Measurements from ENCODE around the gene MLX.
"Not testable (repeated sequence)": the region's sequence is repeated elsewhere in the genome, so short reads cannot be mapped to it uniquely, and the experiment has no call there.

MLX gene

DNA sequence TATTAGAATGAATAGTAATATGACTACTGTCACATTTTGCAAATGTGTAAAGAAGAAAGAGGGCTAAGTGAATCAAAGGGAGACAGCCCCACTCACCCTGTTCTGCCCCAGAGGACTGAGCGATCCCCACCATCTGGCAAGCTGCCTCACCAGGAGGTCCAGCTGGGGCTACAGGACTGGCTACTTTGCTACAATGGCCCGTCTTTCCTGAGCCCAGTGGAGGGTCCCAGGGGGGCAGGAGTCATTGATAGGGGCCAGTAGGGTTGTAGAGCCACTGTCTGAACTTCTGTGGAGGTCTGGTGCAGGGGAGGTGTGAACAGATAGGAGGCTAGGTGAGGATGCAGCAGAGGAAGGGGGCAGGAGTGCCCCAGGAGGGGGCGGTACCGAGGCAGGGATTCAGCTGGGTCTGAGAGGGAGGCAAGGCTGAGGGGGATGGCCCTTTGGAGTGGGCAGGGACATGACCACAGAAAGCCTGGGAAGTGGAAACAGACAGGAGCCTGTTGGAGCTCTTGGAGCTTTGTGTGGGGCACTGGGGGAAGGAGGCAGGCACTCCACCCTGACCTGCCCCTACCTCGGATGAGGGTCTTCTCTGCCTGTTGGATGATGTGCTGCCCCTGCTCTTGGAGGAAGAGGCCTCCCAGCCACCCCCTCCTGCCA, 10.8 kb upstream of the MLX start:
- not testable (repeated sequence) for DNase-seq

- no peak for DNase-seq
These were observed 7.8 kb upstream of the MLX start for GRCh38 chr17:42559075-42559474.

DNA sequence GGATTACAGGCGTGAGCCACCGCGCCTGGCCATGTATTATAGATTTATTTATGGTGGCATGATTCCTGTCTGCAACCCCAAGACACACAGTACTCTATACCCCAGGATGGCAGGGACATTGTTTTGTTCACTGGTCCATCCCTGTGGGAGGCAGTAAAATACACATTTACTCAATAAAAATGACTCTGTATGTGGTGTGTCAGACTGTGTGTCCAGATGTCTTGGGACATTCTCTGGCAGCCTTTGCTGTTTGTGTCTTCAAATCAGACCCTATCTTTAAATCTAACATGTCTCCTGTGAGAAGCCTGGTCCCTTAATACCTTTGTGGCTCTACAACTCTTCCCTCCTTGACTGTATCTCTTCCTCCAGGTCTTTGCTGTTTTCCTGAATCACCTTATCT, 6.7 kb upstream of the MLX start:
- DNase-seq: no peak

GRCh38 chr17:42561897-42562387, 5.0 kb upstream of the MLX start, which contains the start of gene COASY:
COASY (plus strand) TSS chr17:42562148; CDS start chr17:42562623, 475 bp downstream.
- peak; percentile 94 for DNase-seq

DNA sequence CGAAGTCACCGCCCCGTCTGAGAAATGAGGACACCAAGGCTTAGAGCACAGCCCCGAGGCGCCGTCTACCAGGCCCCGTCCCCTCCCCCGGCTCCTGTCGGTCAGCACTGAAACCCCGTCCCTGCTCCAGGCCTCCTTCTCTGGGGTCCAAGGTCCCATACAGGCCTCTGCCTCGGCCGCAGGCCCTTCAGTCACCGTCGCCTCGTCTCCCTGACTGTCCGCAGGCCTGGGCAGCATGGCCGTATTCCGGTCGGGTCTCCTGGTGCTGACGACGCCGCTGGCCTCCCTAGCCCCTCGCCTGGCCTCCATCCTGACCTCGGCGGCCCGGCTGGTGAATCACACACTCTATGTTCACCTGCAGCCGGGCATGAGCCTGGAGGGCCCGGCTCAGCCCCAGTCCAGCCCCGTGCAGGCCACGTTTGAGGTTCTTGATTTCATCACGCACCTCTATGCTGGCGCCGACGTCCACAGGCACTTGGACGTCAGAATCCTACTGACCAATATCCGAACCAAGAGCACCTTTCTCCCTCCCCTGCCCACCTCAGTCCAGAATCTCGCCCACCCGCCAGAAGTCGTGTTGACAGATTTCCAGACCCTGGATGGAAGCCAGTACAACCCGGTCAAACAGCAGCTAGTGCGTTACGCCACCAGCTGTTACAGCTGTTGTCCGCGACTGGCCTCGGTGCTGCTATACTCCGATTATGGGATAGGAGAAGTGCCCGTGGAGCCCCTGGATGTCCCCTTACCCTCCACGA, 4.3 kb upstream of the MLX start:
- no peak for DNase-seq

- DNase-seq: no peak
These were observed 3.8 kb upstream of the MLX start for GRCh38 chr17:42563143-42563509.

- DNase-seq: no peak
These were observed 3.4 kb upstream of the MLX start for GRCh38 chr17:42563543-42563942.

GRCh38 chr17:42563950-42564349, 3.0 kb upstream of the MLX start:
- DNase-seq: no peak

- DNase-seq: no peak
These were observed 1.9 kb upstream of the MLX start for GRCh38 chr17:42564815-42565522.

GRCh38 chr17:42565523-42566214, 1.2 kb upstream of the MLX start:
- DNase-seq: no peak

- DNase-seq: no peak
These were observed 551 bp upstream of the MLX start for GRCh38 chr17:42566215-42566882.

DNA sequence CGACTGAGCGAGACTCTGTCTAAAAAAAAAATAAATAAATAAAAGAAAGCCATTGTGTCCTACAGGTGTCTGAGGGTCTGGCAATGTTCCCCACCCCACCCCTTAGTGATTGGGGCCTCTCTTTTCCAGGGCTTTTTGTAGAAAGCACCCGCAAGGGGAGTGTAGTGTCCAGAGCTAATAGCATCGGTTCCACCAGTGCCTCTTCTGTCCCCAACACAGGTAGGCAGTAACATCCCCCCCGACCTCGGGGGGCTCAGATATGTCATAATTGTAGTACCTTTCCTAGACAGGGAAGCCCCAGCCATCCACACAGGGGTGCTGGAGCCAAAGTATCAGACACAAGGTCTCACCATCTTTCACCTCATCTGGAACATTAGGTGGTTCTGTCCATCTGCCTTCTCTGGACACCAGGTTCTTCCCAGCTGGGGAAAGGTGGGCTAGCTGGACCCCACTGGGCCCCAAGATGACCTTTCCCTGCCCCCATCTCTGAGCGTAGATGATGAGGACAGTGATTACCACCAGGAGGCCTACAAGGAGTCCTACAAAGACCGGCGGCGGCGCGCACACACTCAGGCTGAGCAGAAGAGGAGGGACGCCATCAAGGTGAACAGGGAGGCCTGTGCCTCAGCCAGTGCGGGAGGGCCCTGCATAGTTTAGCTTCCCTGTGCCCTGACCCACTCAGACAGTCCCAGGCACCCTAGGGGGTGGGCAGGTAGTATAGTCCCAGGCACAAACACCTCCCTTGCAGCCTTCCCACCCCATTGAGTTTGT, 1.6 kb downstream of the MLX start:
- DNase-seq: no peak

GRCh38 chr17:42571435-42572225, 4.7 kb downstream of the MLX start:
- no peak for DNase-seq

GRCh38 chr17:42573095-42573494, 6.2 kb downstream of the MLX start:
- no peak for DNase-seq

DNA sequence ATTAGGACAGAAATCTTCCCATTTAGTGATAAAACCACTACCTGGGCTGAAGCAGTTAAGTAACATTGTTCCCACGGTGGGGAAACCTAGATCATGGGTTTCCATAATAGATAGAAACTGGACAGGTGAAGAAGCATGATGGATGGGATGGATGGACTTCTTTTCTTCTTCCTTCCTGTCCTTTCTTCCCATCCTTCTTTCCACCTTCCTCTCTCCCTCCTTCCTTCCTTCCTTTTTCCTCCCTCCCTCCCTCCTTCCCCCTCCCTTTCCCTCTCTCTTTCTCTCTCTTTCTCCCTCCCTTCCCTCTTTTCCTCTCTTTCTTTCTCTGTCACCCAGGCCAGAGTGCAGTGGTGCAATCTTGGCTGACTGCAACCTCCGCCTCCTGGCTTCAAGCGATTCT, 7.6 kb downstream of the MLX start:
- DNase-seq: no peak

DNA sequence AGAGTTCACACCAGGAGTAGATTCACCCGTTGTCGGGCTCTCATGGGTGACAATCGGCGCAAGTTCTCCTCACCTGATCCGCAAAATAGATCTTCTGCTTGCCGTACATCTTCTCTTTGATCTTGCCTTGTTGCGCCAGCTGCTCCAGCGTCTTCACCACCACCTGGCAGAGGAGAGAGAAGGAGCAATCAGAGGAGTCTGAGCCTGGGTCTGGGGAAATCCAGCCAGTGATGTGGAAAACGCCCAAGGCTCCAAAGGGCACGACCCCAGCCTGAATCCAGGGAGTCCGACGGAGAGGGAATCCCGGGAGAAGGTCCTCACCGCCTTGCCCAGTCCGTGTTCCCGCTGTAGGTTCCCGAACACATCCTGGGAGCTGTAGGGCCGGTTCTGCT, 10.2 kb downstream of the MLX start:
- no peak for DNase-seq

- DNase-seq: peak; percentile 84
These were observed 10.8 kb downstream of the MLX start, which contains the start of gene PSMC3IP for GRCh38 chr17:42577532-42578281. PSMC3IP (minus strand) TSS chr17:42577729; CDS start chr17:42577686, 43 bp downstream.

DNA sequence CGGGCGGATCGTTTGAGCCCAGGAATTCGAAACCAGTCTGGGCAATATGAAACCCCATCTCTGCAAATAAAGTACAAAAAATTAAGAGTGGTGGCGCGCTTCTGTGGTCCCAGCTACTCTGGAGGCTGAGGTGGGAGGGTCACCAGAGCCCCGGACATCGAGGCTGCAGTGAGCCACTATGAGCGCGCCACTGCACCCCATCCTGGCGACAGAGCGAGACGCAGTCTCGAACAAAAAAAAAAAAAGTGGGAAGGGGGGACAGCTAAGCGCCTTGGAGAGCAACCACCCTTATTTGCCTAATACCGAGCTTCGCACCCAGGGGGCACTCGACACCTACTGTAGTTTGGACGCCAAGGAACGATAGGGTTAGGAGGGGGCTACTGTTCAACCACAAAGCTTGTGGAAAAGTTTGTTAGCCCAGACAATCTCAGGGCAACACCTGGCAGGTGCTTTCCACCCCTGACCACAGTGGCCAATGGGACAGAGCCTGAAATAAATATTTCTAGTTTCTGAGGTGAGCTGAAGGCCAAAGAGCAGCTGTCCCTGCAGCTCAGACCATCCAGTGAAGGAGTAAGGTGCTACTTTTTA, 11.5 kb downstream of the MLX start:
- peak; percentile 59 for DNase-seq

DNA sequence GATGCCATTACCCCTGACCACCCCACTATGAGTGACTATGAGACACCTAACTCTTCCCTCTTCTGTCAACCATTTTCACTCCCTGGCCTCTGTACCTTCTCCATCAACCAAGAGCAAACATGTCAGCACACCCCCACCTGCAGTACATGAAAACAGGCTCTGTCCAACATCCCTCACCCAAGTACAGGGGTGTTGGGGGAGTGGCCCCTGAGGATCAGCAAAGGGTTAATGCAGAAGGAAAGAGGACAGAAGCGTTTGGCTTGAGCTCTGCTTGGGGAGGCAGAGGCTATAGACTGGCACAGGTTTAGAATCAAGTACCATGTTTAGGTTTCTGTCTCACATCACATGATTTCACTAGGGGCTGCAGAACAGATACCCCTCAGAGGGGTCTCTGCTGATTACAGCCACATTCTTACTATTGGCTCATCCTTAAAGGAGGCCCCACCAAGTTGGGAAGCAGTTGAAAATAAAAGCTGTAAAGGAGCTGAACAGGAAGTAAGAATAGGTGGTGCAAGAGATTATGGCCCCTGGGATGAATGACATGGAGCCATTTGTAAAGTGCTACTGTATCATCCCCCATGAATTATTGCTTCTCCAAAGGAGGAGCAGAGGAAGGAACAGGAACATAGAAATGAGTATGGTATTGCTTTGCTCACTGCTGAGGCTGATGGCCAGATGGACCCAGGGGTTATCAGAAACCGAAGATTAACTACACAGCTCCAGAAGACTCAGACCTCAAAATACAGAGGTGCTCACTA, 13.1 kb downstream of the MLX start:
- DNase-seq: no peak
